Stimulated activated naive CD8-positive, alpha-beta T cell treated with anti-CD3 and anti-CD28 coated beads, Interleukin-15, Interleukin-2, amounts not matched to agents 100 ng/mL and 50 ng/mL, for 24 hours (primary cell): ENCODE measurements around the gene ZFHX3.

Experiments used
- H3K27ac Mint-ChIP-seq: one replicate; pipeline ENCODE4 v1.8.0; 2021; ENCODE audit warnings: mild to moderate bottlenecking, mixed read lengths
- H3K27me3 Mint-ChIP-seq: one replicate; pipeline ENCODE4 v1.8.0; 2021; ENCODE audit warnings: mixed read lengths
- H3K36me3 Mint-ChIP-seq: one replicate; pipeline ENCODE4 v1.8.0; 2021; ENCODE audit warnings: low read depth, mixed read lengths
- H3K4me1 Mint-ChIP-seq: one replicate; pipeline ENCODE4 v1.8.0; 2021; ENCODE audit warnings: low read depth, mixed read lengths
- H3K4me3 Mint-ChIP-seq: one replicate; pipeline ENCODE4 v1.8.0; 2021; ENCODE audit warnings: mild to moderate bottlenecking, mixed read lengths
- H3K9me3 Mint-ChIP-seq: one replicate; pipeline ENCODE4 v1.8.0; 2021; ENCODE audit warnings: mixed read lengths

Gene ZFHX3

DNA sequence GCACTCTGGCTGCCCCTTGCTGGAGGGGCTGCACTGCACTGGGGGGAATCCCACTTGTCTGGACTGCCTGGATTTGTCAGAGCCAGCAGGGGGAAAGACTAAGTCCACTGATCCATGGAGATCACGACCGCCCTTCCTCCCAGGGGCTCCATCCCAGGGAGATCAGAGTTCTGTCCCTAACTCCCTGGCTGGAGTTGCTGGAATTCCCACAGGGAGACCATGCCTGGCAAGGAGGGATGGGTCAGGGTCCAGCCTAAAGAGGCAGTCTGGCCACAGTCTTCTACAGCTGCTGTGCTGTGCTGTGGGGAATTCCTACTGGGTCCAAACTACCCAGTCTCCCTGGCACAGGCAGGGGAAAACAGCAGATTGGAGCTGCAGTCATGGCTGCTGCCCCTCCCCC, 311.9 kb downstream of the ZFHX3 start:
- H3K4me3 Mint-ChIP-seq, result no peak overlapping the region
- no peaks in the 10 kb centered on the region for H3K36me3 Mint-ChIP-seq
- no peaks in the 10 kb centered on the region for H3K4me1 Mint-ChIP-seq
- no peaks in the 10 kb centered on the region for H3K27me3 Mint-ChIP-seq
- no peak overlapping the region for H3K27ac Mint-ChIP-seq
- peaks cover 16% of the 10 kb centered on the region for H3K9me3 Mint-ChIP-seq
